Type B pancreatic cell (in vitro differentiated cells): ENCODE results near the gene MTPN. TPM values are rescaled to one million over a fixed set of nuclear protein-coding genes. Genes with fewer than 3 reads are reported as not detected.
A peak's percentile ranks its signal among the peaks of the same experiment; 100 is the strongest.

Source experiments
- DNase-seq: peaks from one replicate; pipeline ENCODE4 v3.0.0; 2021; ENCODE audit warnings: mixed read lengths; ENCODE audit not compliant: unreplicated experiment; ENCODE audit errors: extremely low spot score
- H3K27ac Mint-ChIP-seq: 2 replicates; pipeline ENCODE4 v1.8.0; 2021; ENCODE audit warnings: mild to moderate bottlenecking, mixed read lengths
- H3K27me3 Mint-ChIP-seq: 2 replicates; pipeline ENCODE4 v1.8.0; 2021; ENCODE audit warnings: mixed read lengths
- H3K36me3 Mint-ChIP-seq: 2 replicates; pipeline ENCODE4 v1.8.0; 2021; ENCODE audit warnings: mixed read lengths
- H3K4me1 Mint-ChIP-seq: one replicate; pipeline ENCODE4 v1.8.0; 2021; ENCODE audit warnings: mixed read lengths; ENCODE audit not compliant: unreplicated experiment
- H3K4me3 Mint-ChIP-seq: 2 replicates; pipeline ENCODE4 v1.8.0; 2021; ENCODE audit warnings: mild to moderate bottlenecking, mixed read lengths
- H3K9me3 Mint-ChIP-seq: 2 replicates; pipeline ENCODE4 v1.8.0; 2021; ENCODE audit warnings: mixed read lengths
- total RNA-seq: library from RNA; stranded (reverse); gene quantifications from 2 replicates; pipeline ENCODE4 v1.2.1, GENCODE V29; 2021; ENCODE audit warnings: low replicate concordance
- TF ChIP-seq, protein P1 (sequence below): fragments of 200-600 bp; sonication (generic); conservative IDR thresholded peaks from 2 replicates; pipeline ENCODE4 v1.5.0; 2021; ENCODE audit warnings: antibody characterized with exemption, mild to moderate bottlenecking

Gene MTPN
- total RNA-seq, 1 donor from 2014 or later, result 104 TPM

GRCh38 chr7:135938563-135938962 is 38.6 kb downstream of the MTPN start:
- no peak overlapping the region for H3K27ac Mint-ChIP-seq
- H3K4me1 Mint-ChIP-seq, result peaks cover 58% of the 10 kb centered on the region
- TF ChIP-seq, protein P1, sequence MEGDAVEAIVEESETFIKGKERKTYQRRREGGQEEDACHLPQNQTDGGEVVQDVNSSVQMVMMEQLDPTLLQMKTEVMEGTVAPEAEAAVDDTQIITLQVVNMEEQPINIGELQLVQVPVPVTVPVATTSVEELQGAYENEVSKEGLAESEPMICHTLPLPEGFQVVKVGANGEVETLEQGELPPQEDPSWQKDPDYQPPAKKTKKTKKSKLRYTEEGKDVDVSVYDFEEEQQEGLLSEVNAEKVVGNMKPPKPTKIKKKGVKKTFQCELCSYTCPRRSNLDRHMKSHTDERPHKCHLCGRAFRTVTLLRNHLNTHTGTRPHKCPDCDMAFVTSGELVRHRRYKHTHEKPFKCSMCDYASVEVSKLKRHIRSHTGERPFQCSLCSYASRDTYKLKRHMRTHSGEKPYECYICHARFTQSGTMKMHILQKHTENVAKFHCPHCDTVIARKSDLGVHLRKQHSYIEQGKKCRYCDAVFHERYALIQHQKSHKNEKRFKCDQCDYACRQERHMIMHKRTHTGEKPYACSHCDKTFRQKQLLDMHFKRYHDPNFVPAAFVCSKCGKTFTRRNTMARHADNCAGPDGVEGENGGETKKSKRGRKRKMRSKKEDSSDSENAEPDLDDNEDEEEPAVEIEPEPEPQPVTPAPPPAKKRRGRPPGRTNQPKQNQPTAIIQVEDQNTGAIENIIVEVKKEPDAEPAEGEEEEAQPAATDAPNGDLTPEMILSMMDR, result no peak
- H3K36me3 Mint-ChIP-seq, result peaks cover 25% of the 10 kb centered on the region
- H3K4me3 Mint-ChIP-seq, result no peak overlapping the region
- no peak for DNase-seq
- no peaks in the 10 kb centered on the region for H3K27me3 Mint-ChIP-seq
- H3K9me3 Mint-ChIP-seq, result peaks cover 6% of the 10 kb centered on the region

- H3K4me3 Mint-ChIP-seq, result no peak overlapping the region
- no peak overlapping the region for H3K27ac Mint-ChIP-seq
- TF ChIP-seq, protein P1, result no peak
These were observed 39.1 kb downstream of the MTPN start for GRCh38 chr7:135938086-135938485.

DNA sequence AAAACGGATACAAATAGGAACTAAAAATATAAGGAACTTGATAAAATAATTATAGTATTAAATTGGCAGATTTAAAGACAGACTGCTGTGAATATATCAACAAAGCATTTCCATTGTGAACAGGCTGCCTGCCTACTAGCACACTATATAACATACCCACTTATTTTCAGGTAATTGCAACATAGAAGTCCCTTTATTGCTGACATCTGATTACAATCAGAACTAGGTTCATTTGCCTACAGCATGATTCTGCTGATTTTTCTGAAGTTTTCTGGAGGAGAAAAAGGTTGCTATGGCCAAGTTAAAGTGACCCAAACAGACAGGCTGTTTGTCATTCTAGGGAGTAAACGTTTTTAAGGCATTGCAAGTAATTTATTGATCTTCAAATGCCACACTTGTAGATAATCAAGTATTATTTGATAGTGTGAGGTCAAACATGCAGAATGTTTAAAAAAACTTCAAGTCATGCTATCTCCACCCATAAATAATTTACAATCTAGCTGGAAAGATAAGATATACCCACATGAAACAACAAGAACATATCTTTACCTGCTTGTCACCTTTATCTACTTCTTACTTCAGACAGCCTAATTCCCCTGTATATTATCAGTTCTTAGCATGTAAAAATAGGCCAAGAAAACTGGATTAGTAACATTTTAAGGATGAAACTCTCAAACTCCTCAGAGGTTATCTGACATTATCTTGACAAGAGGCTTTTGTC is 40.5 kb downstream of the MTPN start:
- peaks cover 6% of the 10 kb centered on the region for H3K9me3 Mint-ChIP-seq
- no peak for DNase-seq
- H3K4me1 Mint-ChIP-seq, result peaks cover 53% of the 10 kb centered on the region
- H3K27me3 Mint-ChIP-seq, result no peaks in the 10 kb centered on the region
- H3K36me3 Mint-ChIP-seq, result peaks cover 21% of the 10 kb centered on the region
- H3K27ac Mint-ChIP-seq, result peak overlapping the region; percentile 16
- H3K4me3 Mint-ChIP-seq, result no peak overlapping the region
- TF ChIP-seq, protein P1, result no peak

More at GRCh38 chr7:135938086-135938485, 39.1 kb downstream of the MTPN start:
- peaks cover 6% of the 10 kb centered on the region for H3K9me3 Mint-ChIP-seq
- peaks cover 53% of the 10 kb centered on the region for H3K4me1 Mint-ChIP-seq
- peaks cover 22% of the 10 kb centered on the region for H3K36me3 Mint-ChIP-seq
- no peak for DNase-seq
- no peaks in the 10 kb centered on the region for H3K27me3 Mint-ChIP-seq

DNA sequence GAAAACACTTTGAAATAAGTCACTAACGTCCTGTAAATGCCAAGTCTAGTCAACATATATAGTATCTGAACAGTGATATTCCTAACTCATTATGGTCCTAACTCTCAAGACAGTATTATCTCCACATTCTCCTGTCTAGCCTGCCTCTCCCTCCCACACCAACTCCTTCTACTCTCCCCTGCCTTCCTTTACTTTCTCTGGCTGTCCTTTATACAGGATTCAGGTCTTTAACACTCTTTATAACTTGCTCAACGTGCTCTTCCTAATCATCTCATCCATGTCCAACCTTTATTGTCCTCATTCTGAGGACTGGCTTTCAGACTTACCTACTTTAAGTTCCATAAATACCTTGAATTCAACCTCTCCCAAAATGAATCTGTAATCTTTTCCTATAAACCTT is 42.5 kb downstream of the MTPN start:
- TF ChIP-seq, protein P1, result no peak
- Mint-ChIP-seq H3K27ac (peak overlapping the region; percentile 39), H3K4me3 (no peak overlapping the region), H3K27me3 (no peaks in the 10 kb centered on the region), H3K9me3 (peaks cover 6% of the 10 kb centered on the region), H3K36me3 (peaks cover 29% of the 10 kb centered on the region), H3K4me1 (peaks cover 59% of the 10 kb centered on the region)
- DNase-seq, result no peak

DNA sequence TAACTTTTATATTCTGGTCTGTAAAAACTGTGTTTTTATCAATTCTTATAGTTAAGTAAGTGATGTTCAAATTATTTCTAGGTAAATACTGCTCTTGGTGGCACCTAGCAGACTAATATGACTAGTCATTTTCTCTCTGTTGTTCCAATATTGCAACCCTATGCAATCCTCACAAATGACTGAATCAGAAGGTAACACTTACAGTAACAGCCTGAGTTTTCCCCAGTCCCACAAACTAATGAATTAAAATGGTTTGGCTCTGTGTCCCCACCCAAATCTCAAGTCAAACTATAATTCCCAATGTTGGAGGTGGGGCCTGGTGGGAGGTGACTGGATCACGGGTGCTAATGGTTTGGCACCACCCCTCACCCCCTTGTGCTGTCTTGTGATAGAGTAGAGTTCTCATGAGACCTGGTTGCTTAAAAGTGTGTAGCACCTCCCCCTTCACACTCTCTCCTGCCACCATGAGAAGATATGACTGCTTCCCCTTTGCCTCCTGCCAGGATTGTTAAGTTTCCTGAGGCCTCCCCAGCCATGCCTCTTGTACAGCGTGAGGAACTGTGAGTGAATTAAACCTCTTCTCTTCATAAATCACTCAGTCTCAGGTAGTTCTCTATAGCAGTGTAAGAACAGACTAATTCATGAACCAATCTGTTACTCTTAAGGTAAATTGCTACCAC is 43.5 kb downstream of the MTPN start:
- H3K27ac Mint-ChIP-seq, result no peak overlapping the region
- DNase-seq, result no peak
- H3K27me3 Mint-ChIP-seq, result no peaks in the 10 kb centered on the region
- no peak overlapping the region for H3K4me3 Mint-ChIP-seq
- peaks cover 6% of the 10 kb centered on the region for H3K9me3 Mint-ChIP-seq
- H3K36me3 Mint-ChIP-seq, result peaks cover 26% of the 10 kb centered on the region
- TF ChIP-seq, protein P1, result no peak
- peaks cover 55% of the 10 kb centered on the region for H3K4me1 Mint-ChIP-seq
